Measurements from ENCODE around the gene PTPRD. TPM values are rescaled to one million over a fixed set of nuclear protein-coding genes. Genes with fewer than 3 reads are reported as not detected.

Gene PTPRD
- total RNA-seq, 1 experiment from 2014 or later, result not detected

DNA sequence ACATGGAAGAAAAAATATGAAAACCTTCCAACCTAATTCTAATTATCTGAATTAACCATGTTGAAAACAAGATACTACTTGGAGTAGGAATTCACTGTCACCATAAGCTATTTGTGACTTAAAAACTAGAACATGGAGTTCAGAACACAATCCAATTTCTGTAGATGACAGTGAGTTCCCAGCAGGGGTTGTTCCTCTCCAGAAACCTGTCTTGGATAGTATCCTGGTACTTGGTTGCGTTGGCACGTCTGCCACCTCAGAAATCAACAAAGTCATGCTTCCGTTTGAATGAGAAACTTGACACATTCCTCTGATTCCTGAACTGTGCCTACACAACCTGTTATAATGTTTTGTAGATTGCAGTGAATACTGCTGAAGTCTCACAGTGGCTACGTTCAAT, 2023.3 kb downstream of the PTPRD start:
- Mint-ChIP-seq H3K27me3 (ENCODE audit: insufficient read depth, unreplicated experiment) (no peaks in the 10 kb centered on the region), H3K4me3 (ENCODE audit: unreplicated experiment) (no peak overlapping the region), H3K4me1 (ENCODE audit: insufficient read depth, unreplicated experiment) (no peaks in the 10 kb centered on the region), H3K27ac (ENCODE audit: low read depth, unreplicated experiment) (no peak overlapping the region), H3K9me3 (ENCODE audit: unreplicated experiment) (peaks cover 13% of the 10 kb centered on the region), H3K36me3 (ENCODE audit: insufficient read depth, unreplicated experiment) (no peaks in the 10 kb centered on the region)
- BruUV-seq (replicated peaks), result no TSS peak
- TF ChIP-seq, protein P1, sequence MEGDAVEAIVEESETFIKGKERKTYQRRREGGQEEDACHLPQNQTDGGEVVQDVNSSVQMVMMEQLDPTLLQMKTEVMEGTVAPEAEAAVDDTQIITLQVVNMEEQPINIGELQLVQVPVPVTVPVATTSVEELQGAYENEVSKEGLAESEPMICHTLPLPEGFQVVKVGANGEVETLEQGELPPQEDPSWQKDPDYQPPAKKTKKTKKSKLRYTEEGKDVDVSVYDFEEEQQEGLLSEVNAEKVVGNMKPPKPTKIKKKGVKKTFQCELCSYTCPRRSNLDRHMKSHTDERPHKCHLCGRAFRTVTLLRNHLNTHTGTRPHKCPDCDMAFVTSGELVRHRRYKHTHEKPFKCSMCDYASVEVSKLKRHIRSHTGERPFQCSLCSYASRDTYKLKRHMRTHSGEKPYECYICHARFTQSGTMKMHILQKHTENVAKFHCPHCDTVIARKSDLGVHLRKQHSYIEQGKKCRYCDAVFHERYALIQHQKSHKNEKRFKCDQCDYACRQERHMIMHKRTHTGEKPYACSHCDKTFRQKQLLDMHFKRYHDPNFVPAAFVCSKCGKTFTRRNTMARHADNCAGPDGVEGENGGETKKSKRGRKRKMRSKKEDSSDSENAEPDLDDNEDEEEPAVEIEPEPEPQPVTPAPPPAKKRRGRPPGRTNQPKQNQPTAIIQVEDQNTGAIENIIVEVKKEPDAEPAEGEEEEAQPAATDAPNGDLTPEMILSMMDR (IDR thresholded peaks at IDR 0.05; ENCODE audit: unreplicated experiment), result no peak
- intact Hi-C loops (cut with micrococcal nuclease), result no loop called here
- no peak for DNase-seq (ENCODE audit: unreplicated experiment)
- POLR2A ChIA-PET, result no interaction called here
- CTCF ChIA-PET, result interaction anchor here (0.9 kb wide), 1 partner anchor 26 kb away, joined by 3 read pairs; no protein-coding TSS in a partner anchor

GRCh38 chr9:8585036-8585435, 2027.8 kb downstream of the PTPRD start:
- no peak overlapping the region for H3K27ac Mint-ChIP-seq (ENCODE audit: low read depth, unreplicated experiment)
- BruUV-seq (replicated peaks), result no TSS peak
- DNase-seq (ENCODE audit: unreplicated experiment), result no peak
- H3K36me3 Mint-ChIP-seq (ENCODE audit: insufficient read depth, unreplicated experiment), result no peaks in the 10 kb centered on the region
- ChIA-PET POLR2A (no interaction called here), CTCF (no interaction called here)
- no peaks in the 10 kb centered on the region for H3K4me1 Mint-ChIP-seq (ENCODE audit: insufficient read depth, unreplicated experiment)
- TF ChIP-seq, protein P1 (IDR thresholded peaks at IDR 0.05; ENCODE audit: unreplicated experiment), result no peak
- no peak overlapping the region for H3K4me3 Mint-ChIP-seq (ENCODE audit: unreplicated experiment)
- intact Hi-C loops (cut with micrococcal nuclease), result no loop called here
- H3K27me3 Mint-ChIP-seq (ENCODE audit: insufficient read depth, unreplicated experiment), result no peaks in the 10 kb centered on the region
- H3K9me3 Mint-ChIP-seq (ENCODE audit: unreplicated experiment), result peaks cover 8% of the 10 kb centered on the region

- intact Hi-C loops (cut with micrococcal nuclease), result no loop called here
- peaks cover 8% of the 10 kb centered on the region for H3K9me3 Mint-ChIP-seq (ENCODE audit: unreplicated experiment)
- CTCF ChIA-PET, result no interaction called here
- H3K36me3 Mint-ChIP-seq (ENCODE audit: insufficient read depth, unreplicated experiment), result no peaks in the 10 kb centered on the region
- H3K4me3 Mint-ChIP-seq (ENCODE audit: unreplicated experiment), result no peak overlapping the region
- TF ChIP-seq, protein P1 (IDR thresholded peaks at IDR 0.05; ENCODE audit: unreplicated experiment), result no peak
- H3K4me1 Mint-ChIP-seq (ENCODE audit: insufficient read depth, unreplicated experiment), result peaks cover 6% of the 10 kb centered on the region
- POLR2A ChIA-PET, result interaction anchor here (1.8 kb wide), 1 partner anchor 17 kb away, joined by 3 read pairs; no protein-coding TSS in a partner anchor
- BruUV-seq (replicated peaks), result no TSS peak
- H3K27ac Mint-ChIP-seq (ENCODE audit: low read depth, unreplicated experiment), result no peak overlapping the region
- peak; percentile 72 for DNase-seq (ENCODE audit: unreplicated experiment)
- H3K27me3 Mint-ChIP-seq (ENCODE audit: insufficient read depth, unreplicated experiment), result no peaks in the 10 kb centered on the region
Measured at GRCh38 chr9:8579661-8580060, 2033.1 kb downstream of the PTPRD start.

DNA sequence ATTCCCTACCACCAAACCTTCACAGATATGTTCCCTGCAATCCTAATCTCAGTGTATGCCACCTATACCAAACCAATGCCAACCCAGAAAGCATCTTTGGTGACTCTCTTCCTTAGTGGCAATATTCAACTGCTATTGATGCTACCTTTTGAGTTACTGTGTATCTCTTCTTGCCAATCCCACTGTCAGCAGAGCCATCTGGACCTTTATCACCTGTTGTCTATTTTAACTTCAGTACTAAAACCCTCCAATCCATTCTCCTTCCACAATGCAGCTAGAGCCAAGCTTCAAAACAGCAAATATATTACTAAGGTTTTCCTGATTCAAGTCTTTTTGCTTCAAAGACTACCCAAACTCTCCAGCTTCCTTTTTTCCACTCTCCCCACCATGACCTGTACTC, 2036.1 kb downstream of the PTPRD start:
- no peak overlapping the region for H3K4me3 Mint-ChIP-seq (ENCODE audit: unreplicated experiment)
- no peak for DNase-seq (ENCODE audit: unreplicated experiment)
- intact Hi-C loops (cut with micrococcal nuclease), result no loop called here
- POLR2A ChIA-PET, result no interaction called here
- peaks cover 6% of the 10 kb centered on the region for H3K4me1 Mint-ChIP-seq (ENCODE audit: insufficient read depth, unreplicated experiment)
- no TSS peak for BruUV-seq (replicated peaks)
- H3K9me3 Mint-ChIP-seq (ENCODE audit: unreplicated experiment), result no peaks in the 10 kb centered on the region
- CTCF ChIA-PET, result no interaction called here
- H3K27me3 Mint-ChIP-seq (ENCODE audit: insufficient read depth, unreplicated experiment), result no peaks in the 10 kb centered on the region
- TF ChIP-seq, protein P1 (IDR thresholded peaks at IDR 0.05; ENCODE audit: unreplicated experiment), result no peak
- no peak overlapping the region for H3K27ac Mint-ChIP-seq (ENCODE audit: low read depth, unreplicated experiment)
- H3K36me3 Mint-ChIP-seq (ENCODE audit: insufficient read depth, unreplicated experiment), result no peaks in the 10 kb centered on the region
